ENCODE data around the gene PUM1.

- TF ChIP-seq CTCF (IDR thresholded peaks at IDR 0.05; ENCODE audit: poor library complexity) (no peak), EZH2 (IDR thresholded peaks at IDR 0.05; ENCODE audit: borderline replicate concordance) (no peak)
Measured at GRCh38 chr1:31029026-31029425, 36.5 kb downstream of the PUM1 start.
